ENCODE results near the gene AMACR.
"Not testable (repeated sequence)": the region's sequence is repeated elsewhere in the genome, so short reads cannot be mapped to it uniquely, and the experiment has no call there.

Gene AMACR

GRCh38 chr5:33966805-33967204, 41.0 kb downstream of the AMACR start:
- no peak for DNase-seq

- peak; percentile 6 for DNase-seq
Measured at GRCh38 chr5:33964132-33964700, 43.6 kb downstream of the AMACR start.

DNA sequence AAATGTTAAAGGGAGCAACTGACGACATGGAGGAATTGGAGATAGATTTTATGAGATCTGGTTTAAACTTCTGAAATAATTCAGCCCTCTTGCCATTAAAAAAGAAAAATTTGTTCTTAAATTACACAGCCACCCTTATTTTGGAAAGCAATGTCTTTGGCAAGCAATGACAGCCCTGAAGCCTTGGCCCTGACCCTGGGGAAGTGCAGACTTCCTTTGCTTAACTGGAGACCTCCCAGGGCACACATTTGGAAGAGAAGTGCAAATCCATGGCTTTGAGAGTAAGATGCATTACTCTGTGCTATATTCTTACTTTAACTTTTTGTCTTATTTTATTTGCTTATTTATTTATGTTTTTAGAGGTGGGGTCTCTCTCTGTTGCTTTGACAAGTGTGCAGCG, 49.7 kb downstream of the AMACR start:
- DNase-seq, result no peak

GRCh38 chr5:33957577-33958150, 50.2 kb downstream of the AMACR start:
- DNase-seq, result no peak

GRCh38 chr5:33952175-33952574, 55.7 kb downstream of the AMACR start:
- not testable (repeated sequence) for DNase-seq

DNA sequence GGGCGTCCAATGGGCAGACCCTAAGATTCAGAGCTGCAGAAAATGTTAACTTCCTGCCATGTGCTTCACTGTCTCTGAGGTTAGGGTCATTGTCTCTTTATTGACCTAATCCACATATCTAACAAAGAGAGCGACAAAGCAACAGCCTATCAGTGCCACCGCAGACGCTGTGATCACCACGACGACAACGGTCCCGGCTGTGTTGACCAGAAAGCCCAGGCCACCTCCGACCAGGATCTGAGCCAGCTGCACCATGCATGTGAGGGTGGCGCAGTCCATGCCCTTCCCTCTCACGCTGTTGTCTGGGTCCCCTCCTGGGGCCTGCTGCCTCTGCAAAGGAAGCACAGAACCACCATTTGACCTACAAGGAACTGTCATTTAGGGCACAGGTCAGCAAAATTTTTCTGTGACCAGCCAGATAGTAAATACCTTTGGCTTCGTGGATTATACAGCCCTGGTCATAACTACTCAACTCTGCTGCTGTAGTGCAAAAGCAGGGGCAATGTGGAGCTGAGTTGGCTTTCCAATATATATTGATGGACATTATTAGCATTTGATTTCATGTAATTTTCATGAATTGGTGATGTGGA, 63.2 kb downstream of the AMACR start:
- DNase-seq, result no peak

DNA sequence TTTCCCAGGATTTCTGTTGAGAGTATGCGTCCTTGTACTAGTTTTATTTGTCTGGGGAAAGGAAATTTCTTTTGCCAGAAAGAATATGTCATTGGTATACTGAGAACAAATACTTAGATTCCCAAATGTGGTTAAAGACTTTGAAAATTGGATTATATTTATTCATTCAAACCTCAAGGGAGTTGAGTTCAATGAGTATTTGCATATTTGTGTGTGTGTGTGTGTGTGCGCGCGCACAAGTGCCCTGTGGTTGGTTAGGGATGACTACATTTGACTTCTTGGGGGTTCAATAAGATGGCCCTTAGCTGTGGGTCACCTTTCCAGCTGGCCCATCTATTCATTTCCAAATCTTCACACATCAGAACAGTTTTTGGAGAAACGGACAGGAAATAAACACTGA, 66.8 kb downstream of the AMACR start:
- no peak for DNase-seq

DNA sequence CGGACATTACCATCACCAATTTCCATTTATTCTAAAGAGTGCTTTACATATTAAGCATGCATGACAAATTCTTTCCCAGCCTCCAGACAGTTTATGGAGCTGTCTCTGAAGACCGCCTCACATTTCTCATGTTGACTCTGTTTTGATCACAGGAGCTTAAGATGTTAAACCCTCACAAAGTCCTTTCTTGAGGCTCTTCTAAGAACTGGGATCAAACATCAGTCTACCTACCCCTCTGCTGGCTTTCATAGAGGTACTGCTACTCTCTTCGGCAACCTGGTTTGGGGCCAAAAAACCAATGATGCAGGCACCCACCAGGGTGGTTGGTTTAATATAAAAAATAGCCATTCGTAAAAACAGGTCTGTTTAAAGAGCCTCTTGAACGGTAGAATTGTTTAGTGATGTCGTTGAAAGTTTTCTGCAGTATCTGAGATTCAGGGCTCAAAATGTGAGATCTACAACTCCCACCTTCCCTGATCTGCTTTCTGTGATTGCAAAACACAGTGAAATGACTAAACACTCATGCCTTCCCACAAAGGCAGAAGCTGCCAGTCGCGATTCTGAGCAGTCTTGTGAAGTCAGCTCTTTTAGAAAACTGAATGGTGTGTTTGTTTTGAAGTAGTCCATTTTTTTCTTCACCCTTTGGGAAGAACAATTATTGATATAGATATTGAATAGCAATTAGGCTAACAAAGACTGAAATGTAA, 68.1 kb downstream of the AMACR start:
- DNase-seq, result no peak

GRCh38 chr5:33938881-33939280, 69.0 kb downstream of the AMACR start:
- DNase-seq, result no peak

DNA sequence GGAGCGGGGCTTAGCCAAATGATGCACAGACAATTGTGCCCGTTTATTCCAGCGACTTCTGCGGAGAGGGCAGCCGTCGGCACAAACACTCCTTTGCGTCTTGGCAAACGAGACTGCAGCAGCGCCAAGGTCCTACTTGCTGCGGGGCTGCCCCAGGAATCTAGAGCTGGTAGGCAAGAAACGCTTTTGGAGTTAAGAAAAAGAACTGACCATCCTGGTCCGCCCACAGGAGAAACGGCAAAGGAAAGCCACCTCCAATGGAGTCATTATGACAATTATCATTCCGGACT, 69.4 kb downstream of the AMACR start:
- DNase-seq, result no peak

GRCh38 chr5:33937707-33938506, 69.9 kb downstream of the AMACR start:
- no peak for DNase-seq

GRCh38 chr5:33937017-33937706, 70.7 kb downstream of the AMACR start:
- no peak for DNase-seq

- DNase-seq, result no peak
Measured at GRCh38 chr5:33936381-33937016, 71.4 kb downstream of the AMACR start, which contains the start of gene RXFP3. Gene RXFP3 (plus strand): TSS chr5:33936386. CDS start chr5:33936741, 355 bp downstream.
